Muscle of arm (tissue), 14 donors: Measurements from ENCODE around the gene CLEC2D. TPM values are rescaled to one million over a fixed set of nuclear protein-coding genes. Genes with fewer than 3 reads are reported as not detected.
"Not testable (repeated sequence)": the region's sequence is repeated elsewhere in the genome, so short reads cannot be mapped to it uniquely, and the experiment has no call there.

Source experiments
- DNase-seq: peaks from one replicate; pipeline ENCODE4 v3.0.0-alpha.2; 2013
- long read RNA-seq, 11 donors: transcript quantifications; one replicate each; lab custom pipeline, GENCODE V29; 2026
- polyA plus RNA-seq, 12 donors: library from polyadenylated mRNA; unstranded; fragments of 120-200 nt; gene quantifications; one replicate each; pipeline ENCODE4 v1.2.1, GENCODE V29; 2013; ENCODE audit not compliant: insufficient read length in 12 of 12

Gene CLEC2D
- 10 to 100 TPM in 5 of 12 donors, 1 to 10 TPM in 6, not detected in 1; 3.0 to 25.2 (median 9.2) TPM for polyA plus RNA-seq
- long read RNA-seq, donor 1 = 0 reads
- long read RNA-seq, donor 2 = 0 reads
- long read RNA-seq, donor 3 = 0 reads
- long read RNA-seq, donor 4 = 0 reads
- long read RNA-seq, donor 5 = 0 reads
- long read RNA-seq, donor 6 = 0 reads
- long read RNA-seq, donor 7 = 0 reads
- long read RNA-seq, donor 8 = 0 reads
- long read RNA-seq, donor 9 = 0 reads
- long read RNA-seq, donor 10 = 0 reads
- long read RNA-seq, donor 11 = 0 reads

GRCh38 chr12:9669534-9669933 is at the start of gene CLEC2D:
Gene CLEC2D, plus strand, starts transcription at chr12:9669713. Its CDS starts 22 bp downstream, at chr12:9669735.
- no peak for DNase-seq

- no peak for DNase-seq
Measured at GRCh38 chr12:9625019-9625418, 44.5 kb upstream of the CLEC2D start.

GRCh38 chr12:9626291-9626690 is 43.2 kb upstream of the CLEC2D start:
- no peak for DNase-seq

- DNase-seq = no peak
Measured at GRCh38 chr12:9626821-9627220, 42.7 kb upstream of the CLEC2D start.

- no peak for DNase-seq
Measured at GRCh38 chr12:9632766-9633165, 36.7 kb upstream of the CLEC2D start.

GRCh38 chr12:9634177-9634803 is 35.2 kb upstream of the CLEC2D start:
- no peak for DNase-seq

GRCh38 chr12:9634969-9635754 is 34.4 kb upstream of the CLEC2D start:
- no peak for DNase-seq

GRCh38 chr12:9636150-9636850 is 33.2 kb upstream of the CLEC2D start:
- DNase-seq = no peak

- DNase-seq = no peak
Measured at GRCh38 chr12:9636851-9637206, 32.7 kb upstream of the CLEC2D start.

GRCh38 chr12:9640024-9640423 is 29.5 kb upstream of the CLEC2D start:
- DNase-seq = no peak

- DNase-seq = no peak
Measured at GRCh38 chr12:9642606-9643265, 26.8 kb upstream of the CLEC2D start.

GRCh38 chr12:9643266-9643660 is 26.2 kb upstream of the CLEC2D start:
- DNase-seq = no peak

GRCh38 chr12:9644985-9645551 is 24.4 kb upstream of the CLEC2D start:
- not testable (repeated sequence) for DNase-seq

- DNase-seq = no peak
Measured at GRCh38 chr12:9646794-9647781, 22.4 kb upstream of the CLEC2D start.

GRCh38 chr12:9647825-9648700 is 21.4 kb upstream of the CLEC2D start:
- peak; percentile 88 for DNase-seq

GRCh38 chr12:9648701-9649531 is 20.6 kb upstream of the CLEC2D start:
- DNase-seq = no peak

GRCh38 chr12:9649532-9649940 is 20.0 kb upstream of the CLEC2D start:
- no peak for DNase-seq

GRCh38 chr12:9650151-9650576 is 19.3 kb upstream of the CLEC2D start:
- no peak for DNase-seq
